ENCODE data around the gene BRD1. TPM values are rescaled to one million over a fixed set of nuclear protein-coding genes. Genes with fewer than 3 reads are reported as not detected.

Gene BRD1
- total and polyA plus RNA-seq, 2 experiments from 2014 or later: 12.3 to 33.8 TPM

GRCh38 chr22:49795521-49795920 is 32.2 kb downstream of the BRD1 start:
- Mint-ChIP-seq H3K4me3 (no peak overlapping the region), H3K27me3 (ENCODE audit: insufficient read depth, low read depth, poor library complexity) (peaks cover 12% of the 10 kb centered on the region), H3K4me1 (peaks cover 5% of the 10 kb centered on the region), H3K36me3 (ENCODE audit: low read depth) (peaks cover 81% of the 10 kb centered on the region), H3K9me3 (no peaks in the 10 kb centered on the region; the same call in 2 of the 3 replicates), H3K27ac (no peak overlapping the region)
- H3K4me2 ChIP-seq: no peak overlapping the region
- H3K27ac ChIP-seq (ENCODE audit: low read depth): no peak overlapping the region
- H3F3A ChIP-seq (replicated peaks; ENCODE audit: low read depth): no peaks in the 10 kb centered on the region; the same call in 1 of the 2 replicates
- no peaks in the 10 kb centered on the region for H3K9me2 ChIP-seq (ENCODE audit: insufficient read depth)
- peaks cover 82% of the 10 kb centered on the region for H3K79me2 ChIP-seq (replicated peaks; ENCODE audit: insufficient read depth)
- peaks cover 30% of the 10 kb centered on the region; the same call in 1 of the 2 replicates for H4K20me1 ChIP-seq (replicated peaks; ENCODE audit: insufficient read depth)
- TF ChIP-seq EZH2 (IDR thresholded peaks at IDR 0.05; ENCODE audit: low read depth, unreplicated experiment): no peak
- TF ChIP-seq CTCF (conservative IDR thresholded peaks at IDR 0.05; ENCODE audit: low read depth in 2 of 2): no peak
- no peak for TF ChIP-seq ZNF114 (CRISPR knock-in tag; IDR thresholded peaks at IDR 0.05)
- no peak for TF ChIP-seq ETS1 (IDR thresholded peaks at IDR 0.05)
- no peak for TF ChIP-seq ZNF331 (CRISPR knock-in tag; IDR thresholded peaks at IDR 0.05; ENCODE audit: low read depth)
- no peak overlapping the region for H3K4me3 ChIP-seq
- no peaks in the 10 kb centered on the region for H3K4me1 ChIP-seq (ENCODE audit: insufficient read depth)
- peaks cover 10% of the 10 kb centered on the region for H3K36me3 ChIP-seq (ENCODE audit: insufficient read depth)
- DNase-seq (ENCODE audit: low spot score) (no peak), ATAC-seq (no peak)
- H3K27me3 ChIP-seq (ENCODE audit: insufficient read depth): no peaks in the 10 kb centered on the region
- no peak overlapping the region for H2AFZ ChIP-seq

GRCh38 chr22:49793871-49794270 is 33.8 kb downstream of the BRD1 start:
- Histone ChIP-seq H3K4me1 (ENCODE audit: insufficient read depth) (no peaks in the 10 kb centered on the region), H3K79me2 (replicated peaks; ENCODE audit: insufficient read depth) (peaks cover 82% of the 10 kb centered on the region), H3K27ac (ENCODE audit: low read depth) (no peak overlapping the region), H3K9me2 (ENCODE audit: insufficient read depth) (no peaks in the 10 kb centered on the region), H2AFZ (no peak overlapping the region), H3K4me2 (no peak overlapping the region), H3K36me3 (ENCODE audit: insufficient read depth) (peaks cover 10% of the 10 kb centered on the region), H4K20me1 (replicated peaks; ENCODE audit: insufficient read depth) (peaks cover 34% of the 10 kb centered on the region; the same call in 1 of the 2 replicates), H3K4me3 (no peak overlapping the region), H3F3A (replicated peaks; ENCODE audit: low read depth) (no peaks in the 10 kb centered on the region; the same call in 1 of the 2 replicates), H3K27me3 (ENCODE audit: insufficient read depth) (no peaks in the 10 kb centered on the region)
- Mint-ChIP-seq H3K27me3 (ENCODE audit: insufficient read depth, low read depth, poor library complexity) (peaks cover 15% of the 10 kb centered on the region), H3K4me1 (peaks cover 15% of the 10 kb centered on the region), H3K27ac (no peak overlapping the region), H3K36me3 (ENCODE audit: low read depth) (peaks cover 81% of the 10 kb centered on the region), H3K9me3 (no peaks in the 10 kb centered on the region), H3K4me3 (no peak overlapping the region)
- no peak for ATAC-seq
- DNase-seq (ENCODE audit: low spot score): no peak
- no peak for TF ChIP-seq EZH2 (IDR thresholded peaks at IDR 0.05; ENCODE audit: low read depth, unreplicated experiment)
- TF ChIP-seq, protein P1, sequence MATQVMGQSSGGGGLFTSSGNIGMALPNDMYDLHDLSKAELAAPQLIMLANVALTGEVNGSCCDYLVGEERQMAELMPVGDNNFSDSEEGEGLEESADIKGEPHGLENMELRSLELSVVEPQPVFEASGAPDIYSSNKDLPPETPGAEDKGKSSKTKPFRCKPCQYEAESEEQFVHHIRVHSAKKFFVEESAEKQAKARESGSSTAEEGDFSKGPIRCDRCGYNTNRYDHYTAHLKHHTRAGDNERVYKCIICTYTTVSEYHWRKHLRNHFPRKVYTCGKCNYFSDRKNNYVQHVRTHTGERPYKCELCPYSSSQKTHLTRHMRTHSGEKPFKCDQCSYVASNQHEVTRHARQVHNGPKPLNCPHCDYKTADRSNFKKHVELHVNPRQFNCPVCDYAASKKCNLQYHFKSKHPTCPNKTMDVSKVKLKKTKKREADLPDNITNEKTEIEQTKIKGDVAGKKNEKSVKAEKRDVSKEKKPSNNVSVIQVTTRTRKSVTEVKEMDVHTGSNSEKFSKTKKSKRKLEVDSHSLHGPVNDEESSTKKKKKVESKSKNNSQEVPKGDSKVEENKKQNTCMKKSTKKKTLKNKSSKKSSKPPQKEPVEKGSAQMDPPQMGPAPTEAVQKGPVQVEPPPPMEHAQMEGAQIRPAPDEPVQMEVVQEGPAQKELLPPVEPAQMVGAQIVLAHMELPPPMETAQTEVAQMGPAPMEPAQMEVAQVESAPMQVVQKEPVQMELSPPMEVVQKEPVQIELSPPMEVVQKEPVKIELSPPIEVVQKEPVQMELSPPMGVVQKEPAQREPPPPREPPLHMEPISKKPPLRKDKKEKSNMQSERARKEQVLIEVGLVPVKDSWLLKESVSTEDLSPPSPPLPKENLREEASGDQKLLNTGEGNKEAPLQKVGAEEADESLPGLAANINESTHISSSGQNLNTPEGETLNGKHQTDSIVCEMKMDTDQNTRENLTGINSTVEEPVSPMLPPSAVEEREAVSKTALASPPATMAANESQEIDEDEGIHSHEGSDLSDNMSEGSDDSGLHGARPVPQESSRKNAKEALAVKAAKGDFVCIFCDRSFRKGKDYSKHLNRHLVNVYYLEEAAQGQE (IDR thresholded peaks at IDR 0.05; ENCODE audit: unreplicated experiment): no peak
- TF ChIP-seq EZH2phosphoT487 (IDR thresholded peaks at IDR 0.05; ENCODE audit: unreplicated experiment): no peak
- TF ChIP-seq CREB1 (CRISPR knock-in tag; IDR thresholded peaks at IDR 0.05; ENCODE audit: low read depth): no peak
- TF ChIP-seq, protein P2, sequence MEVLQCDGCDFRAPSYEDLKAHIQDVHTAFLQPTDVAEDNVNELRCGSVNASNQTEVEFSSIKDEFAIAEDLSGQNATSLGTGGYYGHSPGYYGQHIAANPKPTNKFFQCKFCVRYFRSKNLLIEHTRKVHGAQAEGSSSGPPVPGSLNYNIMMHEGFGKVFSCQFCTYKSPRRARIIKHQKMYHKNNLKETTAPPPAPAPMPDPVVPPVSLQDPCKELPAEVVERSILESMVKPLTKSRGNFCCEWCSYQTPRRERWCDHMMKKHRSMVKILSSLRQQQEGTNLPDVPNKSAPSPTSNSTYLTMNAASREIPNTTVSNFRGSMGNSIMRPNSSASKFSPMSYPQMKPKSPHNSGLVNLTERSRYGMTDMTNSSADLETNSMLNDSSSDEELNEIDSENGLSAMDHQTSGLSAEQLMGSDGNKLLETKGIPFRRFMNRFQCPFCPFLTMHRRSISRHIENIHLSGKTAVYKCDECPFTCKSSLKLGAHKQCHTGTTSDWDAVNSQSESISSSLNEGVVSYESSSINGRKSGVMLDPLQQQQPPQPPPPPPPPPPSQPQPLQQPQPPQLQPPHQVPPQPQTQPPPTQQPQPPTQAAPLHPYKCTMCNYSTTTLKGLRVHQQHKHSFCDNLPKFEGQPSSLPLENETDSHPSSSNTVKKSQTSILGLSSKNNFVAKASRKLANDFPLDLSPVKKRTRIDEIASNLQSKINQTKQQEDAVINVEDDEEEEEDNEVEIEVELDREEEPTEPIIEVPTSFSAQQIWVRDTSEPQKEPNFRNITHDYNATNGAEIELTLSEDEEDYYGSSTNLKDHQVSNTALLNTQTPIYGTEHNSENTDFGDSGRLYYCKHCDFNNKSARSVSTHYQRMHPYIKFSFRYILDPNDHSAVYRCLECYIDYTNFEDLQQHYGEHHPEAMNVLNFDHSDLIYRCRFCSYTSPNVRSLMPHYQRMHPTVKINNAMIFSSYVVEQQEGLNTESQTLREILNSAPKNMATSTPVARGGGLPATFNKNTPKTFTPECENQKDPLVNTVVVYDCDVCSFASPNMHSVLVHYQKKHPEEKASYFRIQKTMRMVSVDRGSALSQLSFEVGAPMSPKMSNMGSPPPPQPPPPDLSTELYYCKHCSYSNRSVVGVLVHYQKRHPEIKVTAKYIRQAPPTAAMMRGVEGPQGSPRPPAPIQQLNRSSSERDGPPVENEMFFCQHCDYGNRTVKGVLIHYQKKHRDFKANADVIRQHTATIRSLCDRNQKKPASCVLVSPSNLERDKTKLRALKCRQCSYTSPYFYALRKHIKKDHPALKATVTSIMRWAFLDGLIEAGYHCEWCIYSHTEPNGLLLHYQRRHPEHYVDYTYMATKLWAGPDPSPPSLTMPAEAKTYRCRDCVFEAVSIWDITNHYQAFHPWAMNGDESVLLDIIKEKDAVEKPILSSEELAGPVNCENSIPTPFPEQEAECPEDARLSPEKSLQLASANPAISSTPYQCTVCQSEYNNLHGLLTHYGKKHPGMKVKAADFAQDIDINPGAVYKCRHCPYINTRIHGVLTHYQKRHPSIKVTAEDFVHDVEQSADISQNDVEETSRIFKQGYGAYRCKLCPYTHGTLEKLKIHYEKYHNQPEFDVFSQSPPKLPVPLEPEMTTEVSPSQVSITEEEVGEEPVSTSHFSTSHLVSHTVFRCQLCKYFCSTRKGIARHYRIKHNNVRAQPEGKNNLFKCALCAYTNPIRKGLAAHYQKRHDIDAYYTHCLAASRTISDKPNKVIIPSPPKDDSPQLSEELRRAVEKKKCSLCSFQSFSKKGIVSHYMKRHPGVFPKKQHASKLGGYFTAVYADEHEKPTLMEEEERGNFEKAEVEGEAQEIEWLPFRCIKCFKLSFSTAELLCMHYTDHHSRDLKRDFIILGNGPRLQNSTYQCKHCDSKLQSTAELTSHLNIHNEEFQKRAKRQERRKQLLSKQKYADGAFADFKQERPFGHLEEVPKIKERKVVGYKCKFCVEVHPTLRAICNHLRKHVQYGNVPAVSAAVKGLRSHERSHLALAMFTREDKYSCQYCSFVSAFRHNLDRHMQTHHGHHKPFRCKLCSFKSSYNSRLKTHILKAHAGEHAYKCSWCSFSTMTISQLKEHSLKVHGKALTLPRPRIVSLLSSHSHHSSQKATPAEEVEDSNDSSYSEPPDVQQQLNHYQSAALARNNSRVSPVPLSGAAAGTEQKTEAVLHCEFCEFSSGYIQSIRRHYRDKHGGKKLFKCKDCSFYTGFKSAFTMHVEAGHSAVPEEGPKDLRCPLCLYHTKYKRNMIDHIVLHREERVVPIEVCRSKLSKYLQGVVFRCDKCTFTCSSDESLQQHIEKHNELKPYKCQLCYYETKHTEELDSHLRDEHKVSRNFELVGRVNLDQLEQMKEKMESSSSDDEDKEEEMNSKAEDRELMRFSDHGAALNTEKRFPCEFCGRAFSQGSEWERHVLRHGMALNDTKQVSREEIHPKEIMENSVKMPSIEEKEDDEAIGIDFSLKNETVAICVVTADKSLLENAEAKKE (CRISPR knock-in tag; IDR thresholded peaks at IDR 0.05): no peak
- no peak for TF ChIP-seq ZNF114 (CRISPR knock-in tag; IDR thresholded peaks at IDR 0.05)

Measured in GM23338 (cell line).